K562 (cell line): Measurements from ENCODE around the gene ZNF609. TPM values are rescaled to one million over a fixed set of nuclear protein-coding genes. Genes with fewer than 3 reads are reported as not detected.
A peak's percentile ranks its signal among the peaks of the same experiment; 100 is the strongest.

ENCODE experiments used
- BACH1 ChIP-seq: fragments of 200-800 bp; sonication (Bioruptor generic); IDR thresholded peaks from 2 replicates; pipeline ENCODE4 v1.6.1; 2016; ENCODE audit warnings: missing genetic modification characterization, missing compliant biosample characterization
- CHD1 ChIP-seq: fragments of 200-600 bp; sonication (generic); IDR thresholded peaks from one replicate; pipeline ENCODE4 v1.6.1; 2012; ENCODE audit warnings: mild to moderate bottlenecking, moderate library complexity, low read length, inconsistent platforms
- ETS2 ChIP-seq: IDR thresholded peaks from 2 replicates; pipeline ENCODE4 v1.6.1; 2016; ENCODE audit warnings: borderline replicate concordance, missing genetic modification characterization, mild to moderate bottlenecking, moderate library complexity, missing compliant biosample characterization; ENCODE audit not compliant: poor library complexity, severe bottlenecking
- FOXM1 ChIP-seq, 2 experiments: fragments of 450-650 bp in 1 of 2; sonication (generic) in 1 of 2; formaldehyde crosslinking in 1 of 2; IDR thresholded peaks; 2 replicates each; pipeline versions ENCODE4 v1.6.1 to v1.9.0; 2017 to 2022; ENCODE audit warnings: low read depth in 2 of 2, mild to moderate bottlenecking in 2 of 2, missing genetic modification reagents in 1 of 2, moderate library complexity in 1 of 2
- GABPB2 ChIP-seq: fragments of 250-450 bp; sonication (Bioruptor Pico); conservative IDR thresholded peaks from 2 replicates; pipeline ENCODE4 v1.5.1; 2021; ENCODE audit warnings: mild to moderate bottlenecking
- HMBOX1 ChIP-seq: sonication (generic); IDR thresholded peaks from 2 replicates; pipeline ENCODE4 v1.6.1; 2016
- LARP7 ChIP-seq: fragments of 450-650 bp; IDR thresholded peaks from 2 replicates; pipeline ENCODE4 v1.6.1; 2016
- MAZ ChIP-seq, 2 experiments: fragments of 450-650 bp in 1 of 2; sonication (generic) in 1 of 2; formaldehyde crosslinking; IDR thresholded peaks in 1 of 2; conservative IDR thresholded peaks in 1 of 2; 2 replicates each; pipeline versions ENCODE4 v1.4.0 to v1.5.0; 2020; ENCODE audit warnings: mild to moderate bottlenecking in 1 of 2, missing genetic modification reagents in 1 of 2
- SAFB ChIP-seq: fragments of 200-400 bp; formaldehyde crosslinking; IDR thresholded peaks from 2 replicates; pipeline ENCODE4 v1.6.1; 2017; ENCODE audit warnings: low read depth, low read length, borderline replicate concordance
- SMARCA5 ChIP-seq: fragments of 450-650 bp; IDR thresholded peaks from 2 replicates; pipeline ENCODE4 v1.6.1; 2016
- TAF1 ChIP-seq: IDR thresholded peaks from 2 replicates; pipeline ENCODE4 v1.6.1; 2011; ENCODE audit warnings: mild to moderate bottlenecking, low read length, moderate library complexity; ENCODE audit not compliant: insufficient read depth, control insufficient read depth, severe bottlenecking; ENCODE audit errors: extremely low read depth
- TAF7 ChIP-seq: fragments of 450-650 bp; IDR thresholded peaks from 2 replicates; pipeline ENCODE4 v1.6.1; 2016; ENCODE audit warnings: missing genetic modification characterization, missing compliant biosample characterization
- ZNF253 ChIP-seq: fragments of 250-450 bp; sonication (Bioruptor Pico); conservative IDR thresholded peaks from 2 replicates; pipeline ENCODE4 v1.6.1; 2021; ENCODE audit warnings: mild to moderate bottlenecking
- ZNF717 ChIP-seq: fragments of 250-450 bp; sonication (Bioruptor Pico); IDR thresholded peaks from 2 replicates; pipeline ENCODE4 v1.5.0; 2021
- polyA plus RNA-seq, 8 experiments: library from polyadenylated mRNA; depleted of rRNA in 4 of 8; stranded (reverse) in 5 of 8; unstranded in 3 of 8; fragments of >200 nt; fragmentation: Nextera tagmentation in 2 of 8; fragmentation: Illumina TruSeq in 1 of 8; extraction: Ambion mirVana in 2 of 8; extraction: Trizol in 1 of 8; gene quantifications; 2 replicates each; pipeline versions ENCODE4 v1.2.1 to v1.2.3, GENCODE V29; 2011 to 2014; ENCODE audit warnings: inconsistent platforms in 1 of 8, missing spikeins in 1 of 8
- total RNA-seq, 7 experiments: library from RNA; depleted of rRNA in 6 of 7; stranded (reverse); fragments of >200 nt in 6 of 7; fragmentation: Illumina TruSeq in 2 of 7; extraction: Trizol in 2 of 7; gene quantifications; 2 replicates each; pipeline versions ENCODE4 v1.2.1 to v1.2.3, GENCODE V29; 2011 to 2021; ENCODE audit warnings: low replicate concordance in 1 of 7
- TF ChIP-seq, protein P1 (sequence below), 2 experiments: fragments of 450-650 bp; IDR thresholded peaks; 2 replicates each; pipeline ENCODE4 v1.6.1; 2016; ENCODE audit warnings: mild to moderate bottlenecking in 2 of 2, borderline replicate concordance in 1 of 2, low read depth in 1 of 2, moderate library complexity in 1 of 2
- TF ChIP-seq, protein P2 (sequence below): sonication (generic); formaldehyde crosslinking; IDR thresholded peaks from 2 replicates; pipeline ENCODE4 v1.9.0; 2022; ENCODE audit warnings: mild to moderate bottlenecking, missing genetic modification reagents
- TF ChIP-seq, protein P3 (sequence below): fragments of 250-450 bp; sonication (Bioruptor Pico); IDR thresholded peaks from 2 replicates; pipeline ENCODE4 v1.5.0; 2020; ENCODE audit warnings: mild to moderate bottlenecking, borderline replicate concordance

ZNF609 gene
- total and polyA plus RNA-seq, 9 of the 15 experiments (the other 6 are each of a cell fraction or from before 2014, with no cell fraction given), result 3.0 to 38.7 (median 17.8) TPM

GRCh38 chr15:64695561-64695992 is 235.2 kb downstream of the ZNF609 start (continued):
- 0 out of 2 replicates have a peak, but pooled peaks have one; percentile 26 for TF ChIP-seq BACH1 (tag)
- no peak for TF ChIP-seq CHD1
- TF ChIP-seq TAF7, result no peak
- TF ChIP-seq SAFB, result no peak
- peak; percentile 97 for TF ChIP-seq FOXM1 (IDR thresholded peaks at IDR 0.05; ENCODE audit: low read depth)
- TF ChIP-seq FOXM1 (CRISPR knock-in tag; IDR thresholded peaks at IDR 0.05; ENCODE audit: low read depth), result no peak
- TF ChIP-seq, protein P1, sequence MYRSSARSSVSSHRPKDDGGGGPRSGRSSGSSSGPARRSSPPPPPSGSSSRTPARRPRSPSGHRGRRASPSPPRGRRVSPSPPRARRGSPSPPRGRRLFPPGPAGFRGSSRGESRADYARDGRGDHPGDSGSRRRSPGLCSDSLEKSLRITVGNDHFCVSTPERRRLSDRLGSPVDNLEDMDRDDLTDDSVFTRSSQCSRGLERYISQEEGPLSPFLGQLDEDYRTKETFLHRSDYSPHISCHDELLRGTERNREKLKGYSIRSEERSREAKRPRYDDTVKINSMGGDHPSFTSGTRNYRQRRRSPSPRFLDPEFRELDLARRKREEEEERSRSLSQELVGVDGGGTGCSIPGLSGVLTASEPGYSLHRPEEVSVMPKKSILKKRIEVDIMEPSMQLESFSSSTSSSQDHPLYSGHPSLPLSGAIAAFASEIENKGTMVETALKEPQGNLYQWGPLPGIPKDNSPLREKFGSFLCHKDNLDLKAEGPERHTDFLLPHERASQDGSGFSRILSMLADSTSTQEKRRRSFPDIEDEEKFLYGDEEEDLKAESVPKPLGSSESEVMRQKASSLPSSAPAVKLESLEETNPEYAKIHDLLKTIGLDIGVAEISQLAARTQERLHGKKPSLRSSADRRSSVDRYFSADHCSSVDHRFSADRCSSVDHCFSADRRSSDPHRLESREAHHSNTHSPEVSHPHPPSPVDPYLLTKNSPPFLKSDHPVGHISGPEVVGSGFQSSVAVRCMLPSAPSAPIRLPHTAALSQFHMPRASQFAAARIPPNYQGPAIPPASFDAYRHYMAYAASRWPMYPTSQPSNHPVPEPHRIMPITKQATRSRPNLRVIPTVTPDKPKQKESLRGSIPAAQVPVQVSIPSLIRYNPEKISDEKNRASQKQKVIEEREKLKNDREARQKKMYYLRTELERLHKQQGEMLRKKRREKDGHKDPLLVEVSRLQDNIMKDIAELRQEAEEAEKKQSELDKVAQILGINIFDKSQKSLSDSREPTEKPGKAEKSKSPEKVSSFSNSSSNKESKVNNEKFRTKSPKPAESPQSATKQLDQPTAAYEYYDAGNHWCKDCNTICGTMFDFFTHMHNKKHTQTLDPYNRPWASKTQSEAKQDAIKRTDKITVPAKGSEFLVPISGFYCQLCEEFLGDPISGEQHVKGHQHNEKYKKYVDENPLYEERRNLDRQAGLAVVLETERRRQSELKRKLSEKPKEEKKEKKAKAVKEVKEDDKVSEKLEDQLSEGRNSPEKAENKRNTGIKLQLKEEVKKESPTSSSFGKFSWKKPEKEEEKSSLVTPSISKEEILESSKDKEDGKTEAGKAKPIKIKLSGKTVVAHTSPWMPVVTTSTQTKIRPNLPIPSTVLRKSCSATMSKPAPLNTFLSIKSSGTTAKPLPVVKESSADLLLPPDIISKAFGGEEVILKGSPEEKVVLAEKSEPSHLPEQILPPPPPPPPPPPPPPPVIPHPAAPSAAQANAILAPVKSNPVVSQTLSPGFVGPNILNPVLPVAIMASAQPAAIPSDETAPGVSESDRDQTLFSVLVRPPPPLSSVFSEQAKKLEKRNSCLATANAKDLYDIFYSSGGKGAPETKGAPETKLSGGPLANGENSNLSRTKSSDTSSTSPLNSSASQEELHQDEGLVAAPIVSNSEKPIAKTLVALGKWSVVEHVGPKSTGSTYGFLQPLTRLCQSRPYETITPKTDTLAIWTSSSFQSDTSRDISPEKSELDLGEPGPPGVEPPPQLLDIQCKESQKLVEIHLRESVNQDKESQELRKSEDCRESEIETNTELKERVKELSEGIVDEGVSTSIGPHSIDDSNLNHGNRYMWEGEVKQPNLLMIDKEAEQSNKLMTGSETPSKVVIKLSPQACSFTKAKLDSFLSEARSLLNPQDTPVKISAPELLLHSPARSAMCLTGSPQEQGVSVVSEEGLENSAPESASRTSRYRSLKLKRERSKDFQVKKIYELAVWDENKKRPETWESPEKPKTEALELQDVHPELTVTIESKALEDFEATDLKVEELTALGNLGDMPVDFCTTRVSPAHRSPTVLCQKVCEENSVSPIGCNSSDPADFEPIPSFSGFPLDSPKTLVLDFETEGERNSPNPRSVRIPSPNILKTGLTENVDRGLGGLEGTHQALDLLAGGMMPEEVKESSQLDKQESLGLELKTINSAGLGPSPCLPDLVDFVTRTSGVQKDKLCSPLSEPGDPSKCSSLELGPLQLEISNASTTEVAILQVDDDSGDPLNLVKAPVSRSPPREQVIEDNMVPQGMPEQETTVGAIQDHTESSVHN (IDR thresholded peaks at IDR 0.05; ENCODE audit: borderline replicate concordance in 1 of 2, low read depth in 1 of 2), result peak; percentile 86 to 96; a peak in 3 of 4 replicates
- TF ChIP-seq ETS2 (tag), result no peak
- peak; percentile 99 for TF ChIP-seq HMBOX1
- no peak for TF ChIP-seq SMARCA5
- TF ChIP-seq, protein P2, sequence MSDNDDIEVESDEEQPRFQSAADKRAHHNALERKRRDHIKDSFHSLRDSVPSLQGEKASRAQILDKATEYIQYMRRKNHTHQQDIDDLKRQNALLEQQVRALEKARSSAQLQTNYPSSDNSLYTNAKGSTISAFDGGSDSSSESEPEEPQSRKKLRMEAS (CRISPR knock-in tag), result no peak
- peak; percentile 36 for TF ChIP-seq TAF1
- TF ChIP-seq MAZ (CRISPR knock-in tag; conservative IDR thresholded peaks at IDR 0.05 in 1 of 2, IDR thresholded peaks at IDR 0.05 in 1 of 2), result peak; percentile 95 to 99
- TF ChIP-seq ZNF253 (CRISPR knock-in tag), result no peak
- TF ChIP-seq, protein P3, sequence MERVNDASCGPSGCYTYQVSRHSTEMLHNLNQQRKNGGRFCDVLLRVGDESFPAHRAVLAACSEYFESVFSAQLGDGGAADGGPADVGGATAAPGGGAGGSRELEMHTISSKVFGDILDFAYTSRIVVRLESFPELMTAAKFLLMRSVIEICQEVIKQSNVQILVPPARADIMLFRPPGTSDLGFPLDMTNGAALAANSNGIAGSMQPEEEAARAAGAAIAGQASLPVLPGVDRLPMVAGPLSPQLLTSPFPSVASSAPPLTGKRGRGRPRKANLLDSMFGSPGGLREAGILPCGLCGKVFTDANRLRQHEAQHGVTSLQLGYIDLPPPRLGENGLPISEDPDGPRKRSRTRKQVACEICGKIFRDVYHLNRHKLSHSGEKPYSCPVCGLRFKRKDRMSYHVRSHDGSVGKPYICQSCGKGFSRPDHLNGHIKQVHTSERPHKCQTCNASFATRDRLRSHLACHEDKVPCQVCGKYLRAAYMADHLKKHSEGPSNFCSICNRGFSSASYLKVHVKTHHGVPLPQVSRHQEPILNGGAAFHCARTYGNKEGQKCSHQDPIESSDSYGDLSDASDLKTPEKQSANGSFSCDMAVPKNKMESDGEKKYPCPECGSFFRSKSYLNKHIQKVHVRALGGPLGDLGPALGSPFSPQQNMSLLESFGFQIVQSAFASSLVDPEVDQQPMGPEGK (CRISPR knock-in tag), result no peak; the same call in 1 of the 2 replicates
- TF ChIP-seq ZNF717 (CRISPR knock-in tag), result no peak
- no peak for TF ChIP-seq GABPB2
- TF ChIP-seq LARP7, result no peak
